ENCODE results near the gene PRDM11.

Gene PRDM11

GRCh38 chr11:45157247-45158209 is 11.1 kb downstream of the PRDM11 start:
- H3K4me3 ChIP-seq (ENCODE audit: low read length) = no peak overlapping the region
- DNase-seq (ENCODE audit: low read depth) = no peak
- no peak for TF ChIP-seq CTCF (conservative IDR thresholded peaks at IDR 0.05; ENCODE audit: low read depth, low read length)

- DNase-seq (ENCODE audit: low read depth) = no peak
- H3K4me3 ChIP-seq (ENCODE audit: low read length) = no peak overlapping the region
- TF ChIP-seq CTCF (conservative IDR thresholded peaks at IDR 0.05; ENCODE audit: low read depth, low read length) = no peak
Observed at GRCh38 chr11:45158210-45158731, 11.8 kb downstream of the PRDM11 start.

GRCh38 chr11:45158891-45159605 is 12.6 kb downstream of the PRDM11 start:
- DNase-seq (ENCODE audit: low read depth) = no peak
- no peak overlapping the region for H3K4me3 ChIP-seq (ENCODE audit: low read length)
- no peak for TF ChIP-seq CTCF (conservative IDR thresholded peaks at IDR 0.05; ENCODE audit: low read depth, low read length)

- TF ChIP-seq CTCF (conservative IDR thresholded peaks at IDR 0.05; ENCODE audit: low read depth, low read length) = no peak
- no peak for DNase-seq (ENCODE audit: low read depth)
- H3K4me3 ChIP-seq (ENCODE audit: low read length) = no peak overlapping the region
Observed at GRCh38 chr11:45159781-45160365, 13.4 kb downstream of the PRDM11 start.

- H3K4me3 ChIP-seq (ENCODE audit: low read length) = no peak overlapping the region
- TF ChIP-seq CTCF (conservative IDR thresholded peaks at IDR 0.05; ENCODE audit: low read depth, low read length) = no peak
- DNase-seq (ENCODE audit: low read depth) = no peak
Observed at GRCh38 chr11:45161252-45162063, 15.0 kb downstream of the PRDM11 start.

GRCh38 chr11:45162064-45162375 is 15.6 kb downstream of the PRDM11 start:
- no peak overlapping the region for H3K4me3 ChIP-seq (ENCODE audit: low read length)
- no peak for DNase-seq (ENCODE audit: low read depth)
- TF ChIP-seq CTCF (conservative IDR thresholded peaks at IDR 0.05; ENCODE audit: low read depth, low read length) = no peak
